ENCODE results near the gene CP. TPM values are rescaled to one million over a fixed set of nuclear protein-coding genes. Genes with fewer than 3 reads are reported as not detected.

The CP gene
- total RNA-seq, 4 donors from 2014 or later, result 5.0 to 111 (median 34.6) TPM

DNA sequence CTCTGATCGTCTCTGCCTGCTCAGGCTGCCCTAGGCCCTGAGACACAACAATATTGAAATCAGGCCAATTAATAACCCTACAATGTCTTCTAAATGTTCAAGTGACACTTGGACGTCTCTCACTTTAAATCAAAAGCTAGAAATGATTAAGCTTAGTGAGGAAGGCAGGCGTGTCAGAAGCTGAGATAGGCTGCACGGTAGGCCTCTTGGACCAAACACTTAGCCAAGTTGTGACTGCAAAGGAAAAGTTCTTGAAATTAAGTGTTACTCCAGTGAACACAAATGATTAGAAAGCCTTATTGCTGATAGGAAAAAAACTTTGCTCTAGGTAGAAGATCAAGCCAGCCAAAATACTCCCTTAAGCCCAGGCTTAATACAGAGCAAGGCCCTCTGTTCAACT is 90.0 kb downstream of the CP start:
- Histone ChIP-seq H3K9me3 (no peaks in the 10 kb centered on the region), H3K4me1 (peaks cover 31 to 36% of the 10 kb centered on the region in 2 donors), H3K4me3 (replicated peaks in 1 of 3) (no peak overlapping the region), H3K36me3 (no peaks in the 10 kb centered on the region), H3K27ac (peak overlapping the region; percentile 34 to 85 (median 63)), H3K27me3 (no peaks in the 10 kb centered on the region)
- 23 to 31% methylated on average over 4 of the region's 4 CpGs for WGBS, 2 donors
- intact Hi-C loops (cut with DNase I), result no loop called here
- peak; percentile 42 to 44 for DNase-seq
- TF ChIP-seq POLR2A (IDR thresholded peaks at IDR 0.05), result no peak
- TF ChIP-seq, protein P1, sequence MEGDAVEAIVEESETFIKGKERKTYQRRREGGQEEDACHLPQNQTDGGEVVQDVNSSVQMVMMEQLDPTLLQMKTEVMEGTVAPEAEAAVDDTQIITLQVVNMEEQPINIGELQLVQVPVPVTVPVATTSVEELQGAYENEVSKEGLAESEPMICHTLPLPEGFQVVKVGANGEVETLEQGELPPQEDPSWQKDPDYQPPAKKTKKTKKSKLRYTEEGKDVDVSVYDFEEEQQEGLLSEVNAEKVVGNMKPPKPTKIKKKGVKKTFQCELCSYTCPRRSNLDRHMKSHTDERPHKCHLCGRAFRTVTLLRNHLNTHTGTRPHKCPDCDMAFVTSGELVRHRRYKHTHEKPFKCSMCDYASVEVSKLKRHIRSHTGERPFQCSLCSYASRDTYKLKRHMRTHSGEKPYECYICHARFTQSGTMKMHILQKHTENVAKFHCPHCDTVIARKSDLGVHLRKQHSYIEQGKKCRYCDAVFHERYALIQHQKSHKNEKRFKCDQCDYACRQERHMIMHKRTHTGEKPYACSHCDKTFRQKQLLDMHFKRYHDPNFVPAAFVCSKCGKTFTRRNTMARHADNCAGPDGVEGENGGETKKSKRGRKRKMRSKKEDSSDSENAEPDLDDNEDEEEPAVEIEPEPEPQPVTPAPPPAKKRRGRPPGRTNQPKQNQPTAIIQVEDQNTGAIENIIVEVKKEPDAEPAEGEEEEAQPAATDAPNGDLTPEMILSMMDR (IDR thresholded peaks at IDR 0.05), result no peak

DNA sequence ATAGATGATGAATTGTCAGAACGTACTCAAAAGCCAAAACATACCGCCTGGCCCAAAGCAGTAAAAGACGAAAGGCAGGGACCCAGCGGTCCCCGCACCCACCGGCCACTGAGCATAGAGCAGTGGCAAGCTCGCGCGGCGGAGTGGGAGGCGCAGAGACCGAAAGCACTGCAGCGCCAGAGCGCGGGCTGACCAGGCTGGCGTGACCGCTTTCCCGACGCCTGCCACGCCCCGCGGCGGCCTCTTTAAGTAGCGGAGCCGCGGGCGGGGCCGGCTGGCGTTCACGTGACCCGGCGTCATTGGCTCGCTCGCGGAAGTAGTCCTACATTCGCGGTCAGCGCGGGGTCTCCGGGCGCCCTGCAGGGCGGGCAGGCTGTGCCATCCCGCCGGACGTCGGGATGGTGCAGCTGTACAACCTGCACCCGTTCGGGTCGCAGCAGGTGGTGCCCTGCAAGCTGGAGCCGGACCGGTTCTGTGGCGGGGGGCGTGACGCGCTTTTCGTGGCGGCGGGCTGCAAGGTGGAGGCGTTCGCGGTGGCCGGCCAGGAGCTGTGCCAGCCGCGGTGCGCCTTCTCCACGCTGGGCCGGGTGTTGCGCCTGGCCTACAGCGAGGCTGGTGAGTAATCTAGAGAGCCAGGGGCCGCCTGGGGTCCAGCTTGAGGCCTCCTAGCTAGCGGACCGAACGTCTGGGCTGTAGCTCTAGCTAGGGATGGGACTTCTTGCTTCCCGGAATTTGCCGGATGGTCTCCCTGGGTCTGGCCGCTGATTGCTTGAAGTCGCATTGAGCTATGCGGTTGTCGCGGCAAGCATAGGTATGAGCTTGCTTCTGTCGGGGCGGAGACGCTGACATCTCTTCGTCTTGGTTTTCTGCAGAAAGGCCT is 92.1 kb downstream of the CP start, which contains the start of gene HPS3:
TSS of gene HPS3 (plus strand) at position 313 of the 880 bp plus-strand sequence. CDS start at position 399, 86 bp downstream.
- 1 to 2% methylated on average over 22 to 31 of the region's 84 CpGs for WGBS, 2 donors
- Histone ChIP-seq H3K36me3 (no peaks in the 10 kb centered on the region), H3K9me3 (no peaks in the 10 kb centered on the region), H3K4me1 (peaks cover 30 to 31% of the 10 kb centered on the region in 2 donors), H3K27ac (peak within 1 kb of the TSS; percentile 78 to 91 (median 85)), H3K4me3 (replicated peaks in 1 of 3) (peak within 1 kb of the TSS; percentile 90 to 94 (median 94)), H3K27me3 (no peaks in the 10 kb centered on the region)
- TF ChIP-seq, protein P1 (IDR thresholded peaks at IDR 0.05), result peak in 1 of 6 experiments; percentile 4
- TF ChIP-seq POLR2A (IDR thresholded peaks at IDR 0.05), result peak; percentile 54 to 95
- peak; percentile 93 to 94 for DNase-seq
- intact Hi-C loops (cut with DNase I), result no loop called here

DNA sequence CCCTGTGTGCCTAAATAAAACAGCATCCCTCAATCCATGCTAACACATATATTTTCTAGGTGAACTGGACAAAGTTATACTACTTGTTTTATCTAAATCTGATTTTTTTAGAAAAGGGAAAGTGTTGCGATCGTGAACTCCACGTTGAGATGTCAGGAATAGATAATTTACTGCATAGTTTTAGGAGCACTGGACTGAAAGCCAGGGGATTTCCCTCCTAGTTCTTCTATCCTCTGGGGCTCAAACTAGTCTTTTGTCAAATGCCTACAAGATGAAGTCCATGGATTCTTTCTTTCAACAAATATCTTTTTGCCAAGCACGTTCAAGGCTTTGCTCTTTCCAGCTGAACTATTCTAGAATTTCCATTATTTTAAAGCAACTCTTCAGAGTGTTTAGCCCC is 92.8 kb downstream of the CP start:
- DNase-seq, result no peak
- Histone ChIP-seq H3K27me3 (no peaks in the 10 kb centered on the region), H3K4me3 (replicated peaks in 1 of 3) (peak overlapping the region in 2 of 3 donors; percentile 90 to 94), H3K36me3 (no peaks in the 10 kb centered on the region), H3K4me1 (peaks cover 22 to 23% of the 10 kb centered on the region in 2 donors), H3K27ac (peak overlapping the region; percentile 38 to 91 (median 85)), H3K9me3 (no peaks in the 10 kb centered on the region)
- 29 to 43% methylated on average over 4 of the region's 4 CpGs for WGBS, 2 donors
- TF ChIP-seq POLR2A (IDR thresholded peaks at IDR 0.05), result no peak
- TF ChIP-seq, protein P1 (IDR thresholded peaks at IDR 0.05), result no peak
- intact Hi-C loops (cut with DNase I), result no loop called here

DNA sequence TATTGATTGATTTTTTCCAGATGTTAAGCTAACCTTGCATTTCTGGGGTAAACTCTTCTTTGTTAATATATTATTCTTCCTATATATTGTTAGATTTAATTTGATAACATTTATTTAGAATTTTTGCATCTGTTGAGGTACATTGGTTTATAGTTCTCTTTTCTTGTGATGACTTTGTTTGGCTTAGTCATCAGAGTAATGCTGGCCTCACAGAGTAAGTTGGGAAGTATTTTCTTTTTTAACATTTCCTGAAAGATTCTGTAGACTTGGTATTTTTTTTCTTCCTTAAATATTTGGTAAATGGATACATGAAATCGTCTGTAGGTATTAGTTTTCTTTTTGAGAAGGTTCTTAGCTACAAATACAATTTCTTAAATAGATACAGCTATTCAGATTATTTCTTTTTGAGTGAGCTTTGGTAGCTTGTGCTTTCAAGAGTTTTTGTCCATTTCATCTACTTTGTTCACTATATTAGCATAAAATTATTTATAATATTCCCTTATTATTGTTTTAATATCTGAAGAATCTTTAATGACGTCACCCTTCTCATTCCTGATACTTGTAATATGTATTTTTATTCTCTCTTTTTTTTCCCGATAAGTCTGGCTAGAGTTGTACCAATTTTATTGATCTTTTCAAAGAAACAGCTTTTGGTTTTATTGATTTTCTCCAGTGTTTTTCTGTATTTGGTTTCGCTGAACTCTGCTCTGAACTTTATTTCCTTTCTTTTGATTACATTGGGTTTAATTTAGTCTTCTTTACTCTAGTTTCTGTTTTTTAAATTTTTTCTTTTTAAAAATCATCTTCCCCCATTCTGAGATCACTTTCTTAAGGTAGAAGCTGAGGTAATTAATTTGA is 98.7 kb downstream of the CP start:
- Histone ChIP-seq H3K27ac (no peak overlapping the region), H3K36me3 (no peaks in the 10 kb centered on the region), H3K27me3 (no peaks in the 10 kb centered on the region), H3K4me3 (replicated peaks in 1 of 3) (no peak overlapping the region), H3K4me1 (no peaks in the 10 kb centered on the region), H3K9me3 (no peaks in the 10 kb centered on the region)
- TF ChIP-seq, protein P1 (IDR thresholded peaks at IDR 0.05), result no peak
- no peak for TF ChIP-seq POLR2A (IDR thresholded peaks at IDR 0.05)
- DNase-seq, result no peak
- WGBS, 2 donors, result 91 to 92% methylated on average over 4 of the region's 4 CpGs
- intact Hi-C loops (cut with DNase I), result no loop called here

Other genes with a start within 250 kb of the CP start
- 10 to 100 TPM; 26.4 to 86.3 (median 29.3) TPM for gene GYG1, start 230.3 kb downstream of the CP start, total RNA-seq
- 10 to 100 TPM; 40.9 to 53.1 (median 47.7) TPM for gene HLTF, start 135.3 kb downstream of the CP start, total RNA-seq
- 10 to 100 TPM; 23.0 to 27.9 (median 24.4) TPM for gene HPS3, start 92.2 kb downstream of the CP start, total RNA-seq
- 10 to 100 TPM in 3 of 4 donors, 1 to 10 TPM in 1; 9.7 to 33.3 (median 24.9) TPM for gene TM4SF18, start 111.8 kb upstream of the CP start, total RNA-seq
- gene TM4SF1, start 155.8 kb upstream of the CP start, total RNA-seq, result 100 to 1,000 TPM in 1 of 4 donors, 10 to 100 TPM in 3; 32.4 to 244 (median 79.3) TPM

Measured in thyroid gland (tissue), 4 donors.